Activated T-cell treated with anti-CD3 and anti-CD28 coated beads, Interleukin-2, amount 50 U/mL, for 4 hours (primary cell): ENCODE measurements around the gene IARS1. TPM values are rescaled to one million over a fixed set of nuclear protein-coding genes. Genes with fewer than 3 reads are reported as not detected.

Experiments
- ATAC-seq, 2 donors: fragments of 200-7000 bp; cut with Tn5 transposase; one replicate each; pipeline ENCODE4 v1.10.0; 2021
- DNase-seq: peaks from one replicate; pipeline ENCODE4 v3.0.0-alpha.2; 2020
- H3K27me3 Mint-ChIP-seq: one replicate; pipeline ENCODE4 v1.8.0; 2021; ENCODE audit warnings: low read depth, mixed read lengths
- H3K36me3 Mint-ChIP-seq: one replicate; pipeline ENCODE4 v1.8.0; 2022; ENCODE audit warnings: mixed read lengths; ENCODE audit not compliant: insufficient read depth
- H3K4me1 Mint-ChIP-seq: one replicate; pipeline ENCODE4 v1.8.0; 2021; ENCODE audit warnings: low read depth, mixed read lengths
- H3K4me3 Mint-ChIP-seq: one replicate; pipeline ENCODE4 v1.8.0; 2021; ENCODE audit warnings: mild to moderate bottlenecking, moderate library complexity, mixed read lengths
- H3K9me3 Mint-ChIP-seq: one replicate; pipeline ENCODE4 v1.8.0; 2021; ENCODE audit warnings: mixed read lengths
- total RNA-seq, 3 donors: library from RNA; stranded (reverse); gene quantifications; one replicate each; pipeline ENCODE4 v1.2.1, GENCODE V29; 2021

The IARS1 gene
- total RNA-seq, 3 donors from 2014 or later = 249 to 272 (median 268) TPM

DNA sequence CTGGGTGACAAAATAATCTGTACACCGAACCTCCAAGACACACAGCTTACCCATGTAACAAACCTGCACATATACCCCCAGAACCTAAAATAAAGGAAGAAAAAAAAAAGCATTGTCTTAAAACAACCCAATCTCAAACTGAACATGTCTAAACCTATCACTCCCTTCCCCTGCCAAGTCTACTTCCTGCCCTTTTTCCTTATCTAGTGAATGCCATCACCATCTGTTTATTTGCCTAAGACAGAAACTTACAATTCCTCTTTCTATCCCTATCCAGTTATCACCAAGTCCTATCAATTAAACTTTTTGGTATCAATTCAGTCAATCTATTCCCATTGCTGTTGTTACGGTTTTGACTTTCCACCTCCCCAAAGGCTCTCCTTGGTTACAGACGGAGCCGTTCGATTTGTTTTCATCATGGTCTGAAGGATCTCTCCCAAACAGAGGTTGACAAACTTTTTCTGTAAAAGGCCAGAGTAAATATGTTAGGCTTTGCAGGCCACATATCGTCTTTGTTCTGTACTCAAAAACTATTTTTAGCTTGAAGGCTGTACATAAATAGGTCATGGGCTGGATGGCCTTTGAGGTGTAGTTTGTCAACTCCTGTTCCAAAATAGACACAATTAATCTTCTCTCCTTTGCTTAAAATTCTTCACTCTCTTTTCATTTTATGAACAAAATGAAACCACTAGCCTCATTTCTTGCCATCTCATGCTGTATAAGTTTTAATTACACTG, 19.6 kb upstream of the IARS1 start:
- H3K4me1 Mint-ChIP-seq = peaks cover 36% of the 10 kb centered on the region
- peaks cover 71% of the 10 kb centered on the region for H3K36me3 Mint-ChIP-seq
- H3K27me3 Mint-ChIP-seq = no peaks in the 10 kb centered on the region
- no peaks in the 10 kb centered on the region for H3K9me3 Mint-ChIP-seq
- no peak overlapping the region for H3K4me3 Mint-ChIP-seq
- ATAC-seq = no peak
- no peak for DNase-seq

GRCh38 chr9:92310562-92310961, 17.1 kb upstream of the IARS1 start:
- no peak overlapping the region for H3K4me3 Mint-ChIP-seq
- H3K27me3 Mint-ChIP-seq = no peaks in the 10 kb centered on the region
- no peak for ATAC-seq
- no peaks in the 10 kb centered on the region for H3K9me3 Mint-ChIP-seq
- H3K4me1 Mint-ChIP-seq = peaks cover 36% of the 10 kb centered on the region
- H3K36me3 Mint-ChIP-seq = peaks cover 69% of the 10 kb centered on the region
- DNase-seq = no peak

- ATAC-seq = no peak
- no peak for DNase-seq
- H3K4me1 Mint-ChIP-seq = peaks cover 23% of the 10 kb centered on the region
- peaks cover 66% of the 10 kb centered on the region for H3K36me3 Mint-ChIP-seq
- no peaks in the 10 kb centered on the region for H3K27me3 Mint-ChIP-seq
- no peak overlapping the region for H3K4me3 Mint-ChIP-seq
- H3K9me3 Mint-ChIP-seq = no peaks in the 10 kb centered on the region
These were observed 15.4 kb upstream of the IARS1 start for GRCh38 chr9:92308893-92309292.

DNA sequence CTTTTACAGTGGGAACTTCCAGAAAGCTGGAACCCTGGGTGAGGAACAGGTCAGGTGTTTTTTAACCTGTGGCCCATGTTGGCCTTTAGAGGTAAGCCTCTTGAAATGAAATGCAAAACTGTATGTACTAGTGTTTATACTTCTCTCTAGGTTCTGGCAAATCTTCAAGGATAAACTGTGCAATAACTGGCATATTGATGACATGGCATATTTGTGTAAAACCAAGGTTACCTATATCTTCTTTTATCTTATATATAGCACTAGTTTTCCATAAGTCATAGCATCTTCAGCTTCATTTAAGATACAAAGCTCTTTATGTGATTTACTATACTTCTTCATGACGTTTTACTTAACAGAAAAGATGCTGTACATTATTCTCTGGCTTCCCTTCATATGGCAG, 7.4 kb upstream of the IARS1 start:
- ATAC-seq = no peak
- no peak for DNase-seq
- Mint-ChIP-seq H3K36me3 (peaks cover 53% of the 10 kb centered on the region), H3K4me3 (no peak overlapping the region), H3K27me3 (no peaks in the 10 kb centered on the region), H3K4me1 (peaks cover 15% of the 10 kb centered on the region), H3K9me3 (no peaks in the 10 kb centered on the region)

DNA sequence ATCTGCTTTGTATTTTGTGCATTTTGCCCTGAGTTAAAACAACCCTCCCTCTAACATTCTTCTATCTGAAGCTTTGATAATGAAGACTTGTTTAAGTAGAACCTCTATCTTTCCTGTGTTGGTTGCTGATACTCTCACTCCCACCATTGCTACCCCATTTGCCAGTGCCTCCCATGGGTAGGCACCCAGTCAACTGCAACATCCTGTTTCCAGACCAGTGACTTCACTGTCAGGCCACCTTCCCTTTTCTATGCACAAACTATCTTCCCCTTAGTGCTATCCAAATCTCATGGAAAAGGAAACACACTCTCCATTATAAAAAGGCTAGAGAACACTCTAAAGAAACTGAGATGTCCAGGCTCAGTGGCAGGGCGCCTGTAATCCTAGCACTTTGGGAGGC, 5.6 kb upstream of the IARS1 start:
- peaks cover 44% of the 10 kb centered on the region for H3K36me3 Mint-ChIP-seq
- peaks cover 26% of the 10 kb centered on the region for H3K4me1 Mint-ChIP-seq
- no peak overlapping the region for H3K4me3 Mint-ChIP-seq
- ATAC-seq = no peak
- DNase-seq = no peak
- no peaks in the 10 kb centered on the region for H3K27me3 Mint-ChIP-seq
- H3K9me3 Mint-ChIP-seq = no peaks in the 10 kb centered on the region

DNA sequence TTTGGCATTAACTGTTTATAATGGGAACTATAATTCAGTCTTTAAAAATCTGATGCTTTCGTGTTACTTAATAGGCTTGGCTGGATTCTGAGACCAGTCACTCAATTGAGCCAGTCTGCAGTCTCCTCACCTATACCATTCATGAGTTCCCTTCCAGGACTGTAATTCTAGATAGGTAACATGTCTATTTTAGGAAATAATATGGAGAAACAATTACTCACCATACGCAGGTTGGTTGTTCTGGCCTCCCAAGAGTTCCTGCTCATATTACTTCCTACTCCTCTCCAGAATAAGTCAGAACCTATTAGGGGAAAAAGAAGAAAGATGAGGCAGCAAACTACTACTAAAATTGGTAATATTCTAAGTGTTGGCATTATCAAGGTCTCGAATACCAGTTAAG, 4.5 kb upstream of the IARS1 start:
- no peak for DNase-seq
- ATAC-seq = no peak
- Mint-ChIP-seq H3K9me3 (no peaks in the 10 kb centered on the region), H3K4me3 (peak overlapping the region; percentile 62), H3K4me1 (peaks cover 29% of the 10 kb centered on the region), H3K27me3 (no peaks in the 10 kb centered on the region), H3K36me3 (peaks cover 41% of the 10 kb centered on the region)

GRCh38 chr9:92297611-92298010, 4.1 kb upstream of the IARS1 start:
- DNase-seq (no peak), ATAC-seq (no peak)
- Mint-ChIP-seq H3K9me3 (no peaks in the 10 kb centered on the region), H3K36me3 (peaks cover 41% of the 10 kb centered on the region), H3K4me3 (peak overlapping the region; percentile 62), H3K4me1 (peaks cover 33% of the 10 kb centered on the region), H3K27me3 (no peaks in the 10 kb centered on the region)

- peaks cover 43% of the 10 kb centered on the region for H3K36me3 Mint-ChIP-seq
- H3K9me3 Mint-ChIP-seq = no peaks in the 10 kb centered on the region
- DNase-seq (no peak), ATAC-seq (no peak)
- H3K4me3 Mint-ChIP-seq = no peak overlapping the region
- H3K4me1 Mint-ChIP-seq = peaks cover 45% of the 10 kb centered on the region
- H3K27me3 Mint-ChIP-seq = no peaks in the 10 kb centered on the region
These were observed 2.3 kb upstream of the IARS1 start for GRCh38 chr9:92295827-92296258.

- peaks cover 45% of the 10 kb centered on the region for H3K36me3 Mint-ChIP-seq
- ATAC-seq (no peak), DNase-seq (no peak)
- no peaks in the 10 kb centered on the region for H3K9me3 Mint-ChIP-seq
- H3K4me3 Mint-ChIP-seq = peak overlapping the region; percentile 31
- no peaks in the 10 kb centered on the region for H3K27me3 Mint-ChIP-seq
- H3K4me1 Mint-ChIP-seq = peaks cover 50% of the 10 kb centered on the region
These were observed 1.8 kb upstream of the IARS1 start for GRCh38 chr9:92295240-92295790.

DNA sequence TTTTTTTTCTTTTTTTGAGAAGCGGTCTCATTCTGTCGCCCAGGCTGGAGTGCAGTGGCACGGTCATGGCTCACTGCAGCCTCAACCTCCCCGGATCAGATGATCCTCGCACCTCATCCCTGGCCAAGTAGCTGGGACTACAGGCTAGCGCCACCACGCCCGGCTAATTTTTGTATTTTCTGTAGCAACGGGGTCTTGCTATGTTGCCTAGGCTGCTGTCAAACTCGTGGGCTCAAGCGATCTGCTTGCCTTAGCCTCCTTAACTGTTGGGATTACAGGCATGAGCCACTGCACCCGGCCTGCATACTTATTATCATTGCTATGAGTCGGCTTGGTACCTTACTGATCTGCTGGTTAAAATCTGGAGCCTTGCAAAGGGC, 790 bp upstream of the IARS1 start:
- DNase-seq = no peak
- no peaks in the 10 kb centered on the region for H3K9me3 Mint-ChIP-seq
- H3K36me3 Mint-ChIP-seq = peaks cover 50% of the 10 kb centered on the region
- H3K4me1 Mint-ChIP-seq = peaks cover 57% of the 10 kb centered on the region
- no peak for ATAC-seq
- H3K4me3 Mint-ChIP-seq = peak overlapping the region; percentile 99
- no peaks in the 10 kb centered on the region for H3K27me3 Mint-ChIP-seq

GRCh38 chr9:92293075-92293354, 482 bp downstream of the IARS1 start:
- DNase-seq = no peak
- peaks cover 54% of the 10 kb centered on the region for H3K4me1 Mint-ChIP-seq

DNA sequence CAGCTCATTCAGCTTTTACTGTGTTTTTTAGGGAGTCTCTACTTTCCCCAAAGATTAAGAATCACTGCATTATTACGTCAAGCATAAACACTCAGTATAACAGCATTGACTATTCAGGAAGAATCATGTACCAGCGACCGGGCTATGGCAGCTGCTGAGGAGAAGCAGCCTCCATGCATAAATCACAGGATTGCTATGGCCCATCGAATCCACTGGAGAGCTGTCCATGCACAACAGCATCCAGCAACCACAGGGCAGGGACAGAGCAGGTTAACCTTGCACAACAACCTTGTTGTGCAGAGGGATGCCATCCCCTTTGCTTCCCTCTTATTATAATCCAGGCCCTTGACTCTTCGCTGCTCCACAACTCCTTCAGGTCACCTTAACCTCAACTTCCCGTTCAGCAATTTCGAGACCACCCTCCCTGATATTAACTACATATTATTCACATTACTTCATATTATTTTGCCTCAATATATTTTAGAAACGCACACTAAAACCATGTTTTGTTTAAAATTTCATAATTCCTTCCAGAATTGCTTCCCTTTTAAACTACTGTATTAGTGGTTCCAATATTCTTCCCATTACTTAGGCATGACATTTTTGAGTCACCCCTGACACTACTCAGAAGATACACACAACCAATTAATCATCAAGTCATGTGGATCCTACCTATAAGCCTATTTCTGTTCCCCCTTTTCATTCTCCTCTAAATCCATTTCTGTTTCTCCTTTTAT, 991 bp downstream of the IARS1 start:
- Mint-ChIP-seq H3K36me3 (peaks cover 47% of the 10 kb centered on the region), H3K4me1 (peaks cover 49% of the 10 kb centered on the region)

More at GRCh38 chr9:92293075-92293354, 482 bp downstream of the IARS1 start:
- no peak for ATAC-seq
- H3K27me3 Mint-ChIP-seq = no peaks in the 10 kb centered on the region
- H3K36me3 Mint-ChIP-seq = peaks cover 49% of the 10 kb centered on the region
- H3K4me3 Mint-ChIP-seq = peak overlapping the region; percentile 99
- no peaks in the 10 kb centered on the region for H3K9me3 Mint-ChIP-seq

GRCh38 chr9:92291577-92291976, 1.9 kb downstream of the IARS1 start:
- Mint-ChIP-seq H3K4me1 (peaks cover 47% of the 10 kb centered on the region), H3K27me3 (no peaks in the 10 kb centered on the region), H3K36me3 (peaks cover 49% of the 10 kb centered on the region), H3K9me3 (no peaks in the 10 kb centered on the region), H3K4me3 (peak overlapping the region; percentile 99)
- ATAC-seq (no peak), DNase-seq (no peak)

More for the DNA sequence above, 991 bp downstream of the IARS1 start:
- peak overlapping the region; percentile 99 for H3K4me3 Mint-ChIP-seq
- no peak for ATAC-seq
- H3K27me3 Mint-ChIP-seq = no peaks in the 10 kb centered on the region
- no peaks in the 10 kb centered on the region for H3K9me3 Mint-ChIP-seq
- no peak for DNase-seq

DNA sequence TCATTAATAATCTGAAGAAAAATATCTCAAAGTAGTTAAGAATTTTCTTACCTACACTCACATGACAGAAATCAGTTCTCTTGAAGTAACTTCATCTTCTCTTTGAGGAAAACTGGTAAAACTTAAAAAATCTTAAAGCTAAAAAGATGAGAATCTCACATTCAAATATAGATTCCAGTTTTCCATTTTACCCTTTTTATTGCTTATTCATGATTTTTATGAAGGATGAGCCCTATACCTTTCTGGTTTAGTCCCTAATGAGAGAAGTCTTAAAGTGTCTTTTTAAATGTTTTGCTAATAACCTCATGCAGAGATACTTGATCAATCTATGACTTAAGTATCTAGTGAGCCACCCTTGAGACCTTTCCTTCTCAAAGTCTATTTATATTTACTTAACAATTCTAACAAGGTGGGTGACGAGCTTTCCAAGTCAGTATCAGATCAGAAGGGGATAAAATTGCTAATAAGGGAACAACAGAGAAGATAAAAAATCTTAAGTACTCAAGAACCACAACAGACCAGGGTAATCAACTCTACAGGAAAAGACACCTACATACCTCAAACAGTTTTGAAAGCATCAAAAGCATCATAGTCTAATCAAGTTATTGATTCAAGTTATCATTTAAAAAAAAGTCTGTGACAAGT, 2.6 kb downstream of the IARS1 start:
- Mint-ChIP-seq H3K4me1 (peaks cover 47% of the 10 kb centered on the region), H3K4me3 (peak overlapping the region; percentile 99), H3K27me3 (no peaks in the 10 kb centered on the region), H3K36me3 (peaks cover 46% of the 10 kb centered on the region), H3K9me3 (no peaks in the 10 kb centered on the region)
- no peak for DNase-seq
- no peak for ATAC-seq
